Transverse colon (tissue), 4 donors: Measurements from ENCODE around the gene RAB4B. TPM values are rescaled to one million over a fixed set of nuclear protein-coding genes. Genes with fewer than 3 reads are reported as not detected.
A peak's percentile ranks its signal among the peaks of the same experiment; 100 is the strongest.

Experiments
- DNase-seq: peaks from one replicate; pipeline ENCODE4 v3.0.0-alpha.2; 2019
- H3K27ac ChIP-seq, 4 donors: fragments of 200-600 bp; sonication (generic); 2 replicates each; pipeline ENCODE4 v1.5.1; 2016 to 2018; ENCODE audit warnings: inconsistent platforms in 4 of 4
- H3K27me3 ChIP-seq: fragments of 200-600 bp; sonication (generic); 2 replicates; pipeline ENCODE4 v1.5.1; 2017; ENCODE audit warnings: inconsistent platforms
- H3K36me3 ChIP-seq, 4 donors: fragments of 200-600 bp; sonication (generic); 2 replicates each; pipeline ENCODE4 v1.5.1; 2017 to 2019; ENCODE audit warnings: inconsistent platforms in 4 of 4
- H3K4me1 ChIP-seq, 4 donors: fragments of 200-600 bp; sonication (generic); 2 replicates each; pipeline ENCODE4 v1.5.1; 2017 to 2020; ENCODE audit warnings: inconsistent platforms in 4 of 4
- H3K4me3 ChIP-seq, 4 donors: fragments of 200-600 bp; sonication (generic); 1 replicate in 1 of 4; 2 replicates in 3 of 4; pipeline versions ENCODE4 v1.5.1 to v1.6.1; 2017 to 2019; ENCODE audit warnings: inconsistent platforms in 4 of 4
- H3K9me3 ChIP-seq, 2 donors: fragments of 200-600 bp; sonication (generic); 2 replicates each; pipeline ENCODE4 v1.5.1; 2017 to 2019; ENCODE audit warnings: inconsistent platforms in 2 of 2
- CTCF ChIP-seq, 5 experiments: fragments of 200-600 bp in 3 of 5; fragments of 450-650 bp in 2 of 5; sonication (generic) in 3 of 5; IDR thresholded peaks; 1 replicate in 2 of 5; 2 replicates in 3 of 5; pipeline ENCODE4 v1.5.1; 2016 to 2017; ENCODE audit warnings: antibody characterized with exemption in 5 of 5, inconsistent platforms in 3 of 5, mild to moderate bottlenecking in 2 of 5, moderate library complexity in 1 of 5
- EP300 ChIP-seq: sonication (generic); formaldehyde crosslinking; IDR thresholded peaks from one replicate; pipeline ENCODE4 v1.6.1; 2017; ENCODE audit warnings: antibody characterized with exemption, low read depth
- POLR2A ChIP-seq: fragments of 450-650 bp; IDR thresholded peaks from one replicate; pipeline ENCODE4 v1.6.1; 2016; ENCODE audit warnings: antibody characterized with exemption, mild to moderate bottlenecking, moderate library complexity
- POLR2AphosphoS5 ChIP-seq, 3 donors: sonication (generic); formaldehyde crosslinking; IDR thresholded peaks; one replicate each; pipeline ENCODE4 v1.6.1; 2016; ENCODE audit warnings: antibody characterized with exemption in 3 of 3
- WGBS, 2 donors: methylation state at CpG; one replicate each; pipeline ENCODE4 v1.1.5; 2018; ENCODE audit warnings: low coverage in 1 of 2; 5-methylcytosine and 5-hydroxymethylcytosine counted together
- in situ Hi-C, 4 donors: fragments of 200-750 bp; cut with MboI; loops; one replicate each; pipeline versions ENCODE4 v1.15.0 to v1.15.1; 2017; ENCODE audit warnings: low sequenced_read_pairs in 3 of 4, low pct_ligation_motif_present in 1 of 4, low pct_unique_long_range_greater_than_20kb in 1 of 4
- intact Hi-C: fragments of 100-400 bp; cut with DNase I; formaldehyde crosslinking; loops from one replicate; pipeline ENCODE4 v1.15.1; 2023; ENCODE audit warnings: low total_unique reads
- total RNA-seq, 4 donors: library from RNA; depleted of rRNA; stranded (reverse); fragments of >200 nt; gene quantifications; one replicate each; pipeline ENCODE4 v1.1.0, GENCODE V29; 2016

RAB4B gene
- total RNA-seq, 4 donors from 2014 or later, result 25.9 to 84.2 (median 68.1) TPM

- H3K27ac ChIP-seq, result peak within 1 kb of the TSS; percentile 93 to 97 (median 96)
- 0 to 1% methylated on average over 19 to 37 of the region's 110 CpGs for WGBS, 2 donors
- TF ChIP-seq CTCF (IDR thresholded peaks at IDR 0.05) (no peak), POLR2A (peak; percentile 1), EP300 (no peak), POLR2AphosphoS5 (IDR thresholded peaks at IDR 0.05) (peak; percentile 62 to 81 (median 71))
- H3K36me3 ChIP-seq, result peaks cover 0 to 3% (median 0%) of the 10 kb centered on the region in 4 donors
- no peaks in the 10 kb centered on the region for H3K9me3 ChIP-seq
- H3K27me3 ChIP-seq, result no peaks in the 10 kb centered on the region
- H3K4me3 ChIP-seq, result peak within 1 kb of the TSS; percentile 53 to 99 (median 97)
- H3K4me1 ChIP-seq, result peaks cover 45 to 49% (median 47%) of the 10 kb centered on the region in 4 donors
- intact Hi-C loops (no loop called here), in situ Hi-C loops (no loop called here)
- peak; percentile 100 for DNase-seq
These were observed 20.9 kb downstream of the RAB4B start, which contains the start of gene EGLN2 for GRCh38 chr19:40798683-40799557. EGLN2 (plus strand) TSS chr19:40799191; CDS start chr19:40800573, 1,382 bp downstream.

- Histone ChIP-seq H3K9me3 (no peaks in the 10 kb centered on the region), H3K4me3 (peak overlapping the region; percentile 53 to 99 (median 97)), H3K4me1 (peaks cover 54 to 57% (median 55%) of the 10 kb centered on the region in 4 donors), H3K36me3 (peaks cover 0 to 3% (median 0%) of the 10 kb centered on the region in 4 donors), H3K27me3 (no peaks in the 10 kb centered on the region), H3K27ac (peak overlapping the region; percentile 91 to 97 (median 96))
- intact Hi-C loops (loop anchor here (10.0 kb wide), 1 partner anchor 85 kb away; the partner anchor contains the start of genes COQ8B and ITPKC), in situ Hi-C loops (loop anchor here in 1 of 4 donors (25.0 kb wide), 1 partner anchor 87 kb away; the partner anchor contains the start of genes COQ8B and ITPKC)
- WGBS, 2 donors, result 1 to 2% methylated on average over 25 to 39 of the region's 40 CpGs
- TF ChIP-seq POLR2AphosphoS5 (IDR thresholded peaks at IDR 0.05) (peak in 1 of 3 donors; percentile 12), EP300 (no peak)
- DNase-seq, result no peak
These were observed 21.7 kb downstream of the RAB4B start for GRCh38 chr19:40799558-40800338.

GRCh38 chr19:40800339-40800996, 22.4 kb downstream of the RAB4B start:
- Histone ChIP-seq H3K4me1 (peaks cover 61 to 64% (median 62%) of the 10 kb centered on the region in 4 donors), H3K9me3 (no peaks in the 10 kb centered on the region), H3K27ac (peak overlapping the region; percentile 91 to 97 (median 96)), H3K36me3 (peaks cover 0 to 3% (median 0%) of the 10 kb centered on the region in 4 donors), H3K4me3 (peak overlapping the region; percentile 53 to 99 (median 97)), H3K27me3 (no peaks in the 10 kb centered on the region)
- intact Hi-C loops (loop anchor here (10.0 kb wide), 1 partner anchor 86 kb away; the partner anchor contains the start of genes COQ8B and ITPKC), in situ Hi-C loops (loop anchor here in 1 of 4 donors (25.0 kb wide), 1 partner anchor 88 kb away; the partner anchor contains the start of genes COQ8B and ITPKC)
- TF ChIP-seq CTCF (IDR thresholded peaks at IDR 0.05), result no peak
- no peak for DNase-seq
- 67% methylated on average over 18 of the region's 27 CpGs; no CpG with 5 or more reads in 1 of the 2 donors for WGBS, 2 donors

- Histone ChIP-seq H3K36me3 (peaks cover 0 to 3% (median 0%) of the 10 kb centered on the region in 4 donors), H3K4me3 (peak overlapping the region in 1 of 4 donors; percentile 99), H3K27ac (peak overlapping the region; percentile 91 to 97 (median 96)), H3K27me3 (no peaks in the 10 kb centered on the region), H3K4me1 (peaks cover 66 to 70% (median 68%) of the 10 kb centered on the region in 4 donors), H3K9me3 (no peaks in the 10 kb centered on the region)
- in situ Hi-C loops, result loop anchor here in 1 of 4 donors (25.0 kb wide), 1 partner anchor 89 kb away; the partner anchor contains the start of genes COQ8B and ITPKC
- intact Hi-C loops, result loop anchor here (10.0 kb wide), 1 partner anchor 86 kb away; the partner anchor contains the start of genes COQ8B and ITPKC
- no peak for DNase-seq
- TF ChIP-seq POLR2A (no peak), POLR2AphosphoS5 (IDR thresholded peaks at IDR 0.05) (no peak), EP300 (no peak), CTCF (IDR thresholded peaks at IDR 0.05) (no peak)
- WGBS, 2 donors, result 89% methylated on average over 27 of the region's 27 CpGs; no CpG with 5 or more reads in 1 of the 2 donors
These were observed 22.9 kb downstream of the RAB4B start for GRCh38 chr19:40800997-40801377.
